ENCODE measurements around the gene CD207.

- TF ChIP-seq YY1 (IDR thresholded peaks at IDR 0.05; ENCODE audit: insufficient read depth, insufficient read length) (no peak), SUZ12 (IDR thresholded peaks at IDR 0.05; ENCODE audit: extremely low read depth, insufficient read depth, insufficient read length) (no peak)
Observed at GRCh38 chr2:70816726-70817125, 18.9 kb downstream of the CD207 start.

Data from NT2/D1 (cell line).